ENCODE data around the gene BEND6.
"Not testable (repeated sequence)": the region's sequence is repeated elsewhere in the genome, so short reads cannot be mapped to it uniquely, and the experiment has no call there.

BEND6 gene

DNA sequence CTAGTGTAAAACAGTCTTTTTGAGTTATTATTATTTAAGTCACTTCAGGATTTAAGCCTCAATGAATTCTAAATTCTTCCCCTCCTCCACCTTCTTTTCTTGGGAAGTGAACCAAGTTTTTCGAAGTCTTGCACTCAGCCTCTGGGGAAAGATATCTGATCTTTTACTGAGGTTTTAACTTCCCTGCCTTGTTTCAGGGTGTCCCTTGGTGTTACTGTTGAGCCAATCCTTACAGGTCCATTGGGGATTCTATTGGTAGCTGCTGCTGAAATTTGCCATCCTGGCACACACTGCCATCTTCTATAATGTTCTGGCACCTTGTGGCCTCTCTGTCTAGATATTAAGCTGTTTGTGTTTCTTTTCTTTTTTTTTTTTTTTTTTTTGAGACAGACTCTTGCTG is 31.7 kb downstream of the BEND6 start:
- DNase-seq = no peak

DNA sequence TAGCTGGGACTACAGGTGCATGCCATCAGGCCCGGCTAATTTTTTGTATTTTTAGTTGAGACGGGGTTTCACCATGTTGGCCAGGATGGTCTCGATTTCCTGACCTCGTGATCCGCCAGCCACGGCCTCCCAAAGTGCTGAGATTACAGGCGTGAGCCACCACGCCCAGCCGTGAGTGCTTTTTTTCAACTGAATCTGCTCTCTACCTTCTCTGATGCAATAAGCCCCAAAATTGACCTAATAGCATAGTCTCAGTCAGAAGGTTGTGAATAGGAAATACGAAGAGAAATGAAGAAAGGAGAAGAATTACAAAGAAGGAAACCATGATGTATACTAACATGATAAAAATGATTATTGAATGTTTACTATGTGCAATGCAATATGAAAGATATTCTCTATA is 33.2 kb downstream of the BEND6 start:
- DNase-seq = no peak

DNA sequence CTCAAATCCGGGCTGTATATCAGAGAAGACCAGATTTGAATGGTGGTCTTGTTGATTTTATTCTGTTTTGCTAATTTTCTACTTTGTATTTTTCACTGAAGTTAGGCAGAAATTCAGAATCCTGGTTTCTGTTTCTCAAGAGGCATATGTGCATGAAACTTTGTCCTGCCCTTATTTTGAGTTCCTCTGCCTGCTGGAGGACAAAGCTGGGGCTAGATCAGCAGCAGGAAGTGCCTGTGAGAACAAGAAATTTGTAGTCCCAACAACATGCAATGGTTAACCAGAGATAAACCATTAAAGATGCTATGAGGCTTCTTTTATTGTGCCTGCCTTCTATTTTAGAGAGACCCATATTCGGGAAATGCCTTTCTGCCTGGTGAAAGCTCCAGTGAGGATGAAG is 37.1 kb downstream of the BEND6 start:
- DNase-seq = no peak

DNA sequence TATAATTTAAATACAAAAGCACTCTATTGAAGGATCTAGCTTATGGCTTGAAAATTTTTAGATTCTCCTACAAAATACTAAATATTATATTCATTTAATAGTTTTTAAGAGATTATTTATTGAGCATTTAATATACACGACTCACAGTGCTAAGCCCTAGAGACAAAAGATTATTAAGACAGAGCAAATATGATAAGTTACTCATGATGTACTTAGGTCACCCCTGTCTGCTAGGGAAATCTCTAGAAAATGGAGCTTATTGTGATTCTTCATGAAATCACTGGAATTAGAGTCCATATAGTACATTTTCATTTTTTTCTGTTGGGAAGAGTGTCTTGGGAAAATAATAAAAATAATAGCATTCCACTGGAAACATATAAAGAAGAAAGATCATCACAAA is 37.8 kb downstream of the BEND6 start:
- no peak for DNase-seq

DNA sequence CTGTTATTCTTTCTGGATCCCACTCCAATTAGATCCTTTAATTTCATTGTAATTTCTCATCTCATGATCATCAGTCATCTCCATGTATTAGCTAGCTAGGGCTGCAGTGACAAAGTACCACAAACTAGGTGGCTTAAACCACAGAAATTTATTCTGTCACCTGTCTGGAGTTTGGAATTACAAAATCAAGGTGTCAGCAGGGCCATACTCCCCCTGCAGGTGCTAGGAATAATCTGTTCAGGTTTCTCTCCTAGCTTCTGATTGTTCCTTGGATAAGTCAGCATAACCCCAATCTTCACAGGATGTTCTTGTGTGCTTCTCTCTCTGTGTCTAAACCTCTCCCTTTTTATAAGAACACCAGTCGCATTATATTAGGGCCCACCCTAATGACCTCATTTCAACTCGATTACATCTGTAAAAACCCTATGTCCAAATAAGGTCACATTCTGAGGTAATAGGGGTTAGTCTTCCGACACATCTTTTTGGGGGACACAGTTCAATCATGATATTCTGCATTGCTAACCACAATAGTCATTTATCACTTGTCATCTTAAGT is 40.5 kb downstream of the BEND6 start:
- no peak for DNase-seq

DNA sequence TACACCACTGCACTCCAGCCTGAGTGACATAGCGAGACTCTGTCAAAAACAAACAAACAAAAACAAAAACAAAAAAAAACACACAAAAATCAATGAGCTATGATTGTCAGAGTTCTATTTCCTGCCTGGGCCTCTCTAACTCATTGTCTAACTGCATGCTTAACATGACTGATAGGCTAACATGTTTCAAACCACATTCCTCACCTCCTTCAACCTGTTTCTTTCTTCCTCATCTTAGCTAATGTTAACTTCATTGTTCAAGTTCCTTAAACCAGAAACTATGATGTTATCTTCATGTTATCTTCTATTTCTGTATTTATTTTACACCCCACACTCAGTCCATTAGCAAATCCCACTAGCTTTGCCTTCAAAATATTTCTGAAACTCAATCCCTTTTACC is 41.5 kb downstream of the BEND6 start:
- DNase-seq = no peak

DNA sequence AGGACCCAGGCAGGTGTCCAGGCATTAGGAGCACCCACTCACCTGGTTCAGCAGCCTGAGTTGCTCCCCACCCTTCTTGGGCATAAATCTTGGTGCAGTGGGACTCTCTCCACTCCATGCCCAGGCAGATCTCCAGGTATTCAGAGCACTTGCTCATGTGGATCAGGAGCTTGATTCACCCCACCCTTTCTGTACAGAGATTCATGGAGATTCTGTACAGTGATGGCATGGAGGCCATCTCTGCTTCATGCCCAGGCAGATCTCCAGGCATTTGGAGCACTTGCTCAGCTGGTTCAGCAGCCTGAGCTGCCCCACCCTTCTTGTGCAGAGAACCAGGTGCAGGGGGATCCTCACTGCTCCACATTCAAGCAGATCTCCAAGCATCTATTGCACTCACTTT is 44.1 kb downstream of the BEND6 start:
- no peak for DNase-seq

DNA sequence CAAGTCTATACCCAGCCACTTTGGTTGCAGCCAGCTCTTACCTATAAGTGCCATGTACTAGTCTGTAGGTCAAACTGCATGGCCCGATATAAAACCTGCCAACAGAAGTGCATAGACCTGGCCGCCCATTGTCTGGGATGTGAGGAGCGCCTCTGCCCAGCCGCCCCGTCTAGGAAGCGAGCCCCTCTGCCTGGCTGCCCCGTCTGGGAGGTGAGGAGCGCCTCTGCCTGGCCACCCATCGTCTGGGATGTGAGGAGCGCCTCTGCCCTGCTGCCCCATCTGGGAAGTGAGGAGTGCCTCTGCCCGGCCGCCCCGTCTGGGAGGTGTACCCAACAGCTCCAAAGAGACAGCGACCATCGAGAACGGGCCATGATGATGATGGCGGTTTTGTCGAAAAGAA is 44.8 kb downstream of the BEND6 start:
- DNase-seq = not testable (repeated sequence)

DNA sequence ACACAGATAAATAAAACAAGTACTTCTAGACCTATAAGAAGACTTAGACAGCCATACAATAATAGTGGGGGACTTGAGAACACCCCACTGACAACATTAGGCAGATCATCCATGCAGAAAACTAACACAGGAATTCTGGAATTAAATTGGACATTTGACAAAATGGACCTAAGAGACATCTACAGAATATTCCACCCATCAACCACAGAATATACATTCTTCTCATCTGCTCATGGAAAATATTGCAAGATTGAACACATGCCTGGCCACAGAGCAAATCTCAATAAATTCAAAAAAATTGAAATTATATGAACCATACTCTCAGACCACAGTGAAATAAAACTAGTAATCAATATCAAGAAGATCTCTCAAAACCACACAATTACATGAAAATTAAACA is 47.3 kb downstream of the BEND6 start:
- DNase-seq = no peak

DNA sequence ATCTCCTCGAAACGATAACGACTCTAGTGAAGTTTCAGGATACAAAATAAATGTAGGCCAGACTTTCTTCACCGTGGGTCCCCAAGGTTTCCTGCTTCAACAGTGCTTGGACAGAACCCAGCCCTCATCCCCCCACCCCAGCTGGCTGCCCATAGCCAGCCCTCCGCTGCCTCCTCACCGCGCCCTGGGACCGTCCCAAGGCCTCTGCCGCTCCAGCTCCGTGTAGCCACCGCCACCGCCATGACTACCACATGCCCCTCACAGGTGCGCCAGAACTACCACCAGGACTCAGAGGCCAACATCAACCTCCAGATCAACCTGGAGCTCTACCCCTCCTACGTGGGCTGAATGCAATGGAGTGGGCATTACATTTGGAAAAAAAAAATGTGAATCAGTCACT is 49.4 kb downstream of the BEND6 start:
- no peak for DNase-seq

DNA sequence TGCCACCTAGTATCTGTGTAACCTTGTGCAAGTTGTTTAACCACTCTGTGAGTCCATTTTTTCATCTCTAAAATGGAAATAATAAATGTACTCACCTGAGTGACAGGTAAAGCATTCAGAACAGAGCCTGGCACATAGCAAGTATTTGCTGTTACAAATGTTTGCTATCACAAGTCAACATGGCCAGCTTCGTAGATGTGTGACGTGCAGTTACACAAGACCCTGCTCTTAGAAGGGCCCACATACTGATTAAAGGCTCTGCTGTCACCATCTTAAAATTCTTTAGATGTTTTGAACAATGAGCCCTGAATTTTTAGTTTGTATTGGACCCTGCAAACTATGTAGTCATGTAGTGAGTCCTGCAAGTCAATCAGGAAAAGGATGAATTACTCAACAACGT is 51.2 kb downstream of the BEND6 start:
- no peak for DNase-seq

DNA sequence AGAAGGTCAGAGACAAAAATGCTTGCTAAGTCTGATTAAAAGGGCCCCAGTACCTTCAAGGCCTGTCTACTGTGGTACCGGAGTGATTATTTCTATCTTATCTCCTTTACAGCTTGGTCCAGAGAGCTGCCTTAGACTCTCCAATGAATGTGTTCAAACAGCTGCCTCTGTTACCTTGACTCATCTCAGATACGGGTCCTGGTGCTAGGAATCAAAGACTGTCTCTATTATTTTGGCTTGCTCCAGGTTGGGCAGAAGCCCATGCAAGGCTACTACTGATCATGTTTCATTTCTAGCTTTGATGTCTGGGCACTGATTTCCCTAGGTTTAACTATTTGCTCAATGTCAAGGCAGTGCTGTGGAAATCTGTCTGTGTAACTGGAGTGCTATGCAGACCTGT is 53.2 kb downstream of the BEND6 start:
- DNase-seq = not testable (repeated sequence)

DNA sequence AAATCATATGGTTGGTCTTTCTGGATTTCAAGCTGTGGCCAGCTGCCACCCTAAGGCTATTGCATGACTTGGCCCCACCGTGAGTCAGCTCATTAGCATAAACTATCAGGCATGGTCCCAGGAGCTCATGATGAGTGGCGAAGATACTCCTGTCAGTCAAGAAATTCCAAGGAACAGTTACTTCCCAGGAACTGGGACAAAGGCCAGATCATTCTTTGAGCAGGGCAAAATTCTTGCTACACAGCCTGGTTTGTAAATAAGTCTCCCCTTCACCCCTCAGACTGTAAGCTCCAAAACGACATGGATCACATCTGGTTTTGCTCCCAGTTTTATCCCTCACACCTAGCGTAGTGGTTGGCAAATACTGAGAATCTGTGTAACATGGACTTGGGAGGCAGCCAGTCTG is 58.6 kb downstream of the BEND6 start:
- DNase-seq = no peak

DNA sequence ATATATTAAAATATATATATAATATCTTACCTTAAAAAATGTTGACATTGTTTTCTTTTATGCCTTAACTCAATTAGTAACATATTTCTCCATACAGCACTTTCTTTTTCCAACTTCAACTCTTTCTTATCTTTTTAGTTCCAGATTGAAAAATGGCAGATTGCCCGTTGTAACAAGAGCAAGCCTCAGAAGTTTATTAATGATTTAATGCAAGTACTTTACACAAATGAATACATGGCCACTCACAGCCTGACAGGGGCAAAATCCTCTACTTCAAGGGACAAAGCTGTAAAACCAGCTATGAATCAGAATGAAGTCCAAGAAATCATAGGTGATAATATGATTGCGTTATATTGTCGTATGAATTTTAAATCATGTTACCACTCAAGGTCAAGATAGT is 62.2 kb downstream of the BEND6 start:
- no peak for DNase-seq

DNA sequence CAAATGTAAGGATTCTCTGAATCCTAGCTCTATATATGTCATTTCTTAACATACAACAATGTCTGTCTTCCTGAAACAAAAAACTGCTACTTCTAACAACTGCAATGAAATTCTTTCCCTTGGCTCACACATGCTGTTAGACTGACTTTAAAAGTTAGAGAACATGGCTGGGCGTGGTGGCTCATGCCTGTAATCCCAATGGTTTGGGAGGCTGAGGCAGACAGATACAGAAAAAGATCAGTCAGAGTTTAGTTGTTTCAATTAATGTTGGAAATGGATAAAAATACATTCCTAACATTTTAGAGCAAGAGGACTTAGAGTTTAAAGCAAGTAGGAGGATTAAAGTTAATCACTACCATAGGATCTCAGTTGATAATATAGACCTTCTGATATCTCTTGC is 62.9 kb downstream of the BEND6 start:
- no peak for DNase-seq

DNA sequence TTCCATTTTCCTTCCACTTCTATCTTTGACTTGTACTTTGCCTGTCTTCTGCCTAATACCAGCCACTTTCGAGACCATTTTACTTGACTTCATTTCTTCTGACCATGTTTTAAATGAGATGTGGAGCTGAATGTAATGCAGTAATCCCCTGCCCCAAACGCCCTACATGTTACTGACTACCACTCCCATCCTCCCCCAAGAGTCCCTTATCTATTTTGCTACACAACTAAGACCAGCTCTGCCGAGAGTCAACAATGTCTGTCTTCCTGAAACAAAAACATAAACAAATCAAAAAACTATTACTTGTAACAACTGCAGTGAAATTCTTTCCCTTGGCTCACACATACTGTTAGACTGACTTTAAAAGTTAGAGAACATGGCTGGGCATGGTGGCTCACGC is 64.5 kb downstream of the BEND6 start:
- no peak for DNase-seq

DNA sequence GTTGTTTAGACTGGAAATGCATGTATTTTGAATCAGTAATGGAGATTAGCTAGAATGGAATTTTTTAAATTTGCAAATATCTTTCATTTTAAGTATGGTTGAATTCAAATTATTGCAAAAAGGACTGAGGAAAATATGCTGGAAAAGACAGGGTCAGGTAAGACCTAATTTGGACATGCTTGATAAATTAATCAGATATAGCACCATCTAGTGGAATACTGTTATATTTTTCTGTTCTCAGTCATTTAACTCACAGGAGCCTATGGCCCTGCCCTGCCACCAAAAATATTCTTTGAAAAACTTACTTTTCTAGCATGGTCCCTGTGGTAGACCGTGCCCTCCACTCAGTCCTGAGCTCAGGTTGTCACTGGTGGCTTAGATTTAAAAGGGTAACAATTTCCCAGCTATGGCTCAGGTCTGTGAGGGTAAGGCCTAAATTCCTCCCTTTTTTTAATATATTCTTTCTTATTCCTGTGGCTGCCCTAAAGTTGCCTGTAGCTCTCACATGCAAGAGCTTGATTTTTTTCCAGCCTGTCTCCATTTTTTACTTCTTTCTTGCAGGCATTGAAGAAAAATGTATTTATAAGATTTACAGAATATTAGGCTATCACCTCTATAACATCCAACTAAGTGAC is 66.3 kb downstream of the BEND6 start:
- DNase-seq = peak; percentile 43

DNA sequence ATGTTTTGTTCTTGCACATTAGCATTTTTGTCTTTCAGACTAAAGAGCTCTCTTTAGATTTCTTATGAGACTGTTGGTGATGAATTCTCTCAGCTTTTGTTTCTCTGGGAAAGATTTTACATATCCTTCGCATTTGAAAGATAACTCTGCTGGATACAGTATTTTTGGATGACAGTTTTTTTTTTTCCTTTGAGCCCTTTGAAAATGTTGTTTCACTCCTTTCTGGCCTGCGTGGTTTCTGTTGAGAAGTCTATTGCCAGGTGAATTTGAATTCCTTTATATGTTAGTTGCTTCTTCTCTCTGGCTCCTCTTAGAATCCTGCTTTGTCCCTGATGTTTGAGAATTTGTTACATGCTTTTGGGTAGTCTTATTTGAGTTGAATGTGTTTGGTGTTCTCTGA is 69.4 kb downstream of the BEND6 start:
- no peak for DNase-seq

DNA sequence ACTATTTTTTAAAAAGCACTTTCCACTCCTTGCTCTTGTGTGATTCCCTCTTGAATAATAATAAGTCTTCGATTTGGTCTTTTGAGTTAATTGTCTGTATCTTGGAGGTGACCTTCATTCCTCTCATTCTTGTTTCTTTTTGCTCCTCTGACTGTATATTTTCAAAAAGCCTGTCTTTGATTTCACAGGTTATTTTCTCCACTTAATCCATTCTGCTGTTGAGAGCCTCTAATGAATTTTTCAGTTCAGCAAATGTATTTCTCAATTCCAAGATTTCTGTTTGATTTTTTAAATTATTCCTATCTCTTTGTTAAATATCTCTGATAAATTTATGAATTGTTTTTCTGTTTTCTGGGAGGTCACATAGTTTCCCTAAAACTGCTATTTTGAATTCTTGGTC is 69.9 kb downstream of the BEND6 start:
- no peak for DNase-seq

DNA sequence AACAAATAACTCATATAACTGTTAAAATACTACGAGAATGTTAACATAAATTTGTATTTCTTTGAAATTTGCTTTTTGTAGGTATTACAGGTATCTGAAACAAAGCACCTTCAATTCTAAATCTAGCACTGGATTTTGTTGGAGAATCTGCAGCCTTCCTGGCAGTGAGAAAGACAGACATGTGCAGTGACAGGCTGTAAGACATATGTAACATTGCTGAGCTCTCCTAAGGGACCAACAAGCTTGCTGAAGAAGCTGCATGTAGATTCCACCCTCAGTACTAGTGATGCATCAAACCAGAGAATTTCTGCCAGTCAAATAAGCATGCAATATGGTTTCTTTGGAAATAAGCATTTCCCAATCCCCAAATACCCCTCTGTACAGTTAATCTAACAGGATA is 71.1 kb downstream of the BEND6 start:
- no peak for DNase-seq

DNA sequence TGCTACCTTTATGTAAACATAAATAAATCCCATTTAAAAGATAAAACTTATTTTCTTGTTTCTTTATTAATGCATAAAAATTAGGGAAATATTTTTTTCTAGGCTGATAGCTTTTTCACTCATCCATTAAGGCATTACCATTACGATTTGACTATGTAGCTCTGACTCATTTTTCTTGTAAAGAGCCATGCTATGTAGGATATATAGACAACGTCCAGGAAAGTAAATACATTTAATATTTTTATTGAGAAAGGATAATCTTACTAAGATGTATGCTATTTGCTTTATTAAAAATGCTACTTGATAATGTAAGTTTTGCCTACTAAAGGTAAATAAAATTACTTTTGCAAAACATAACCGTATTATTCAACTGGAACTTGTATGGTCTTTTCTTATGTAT is 72.4 kb downstream of the BEND6 start:
- no peak for DNase-seq

DNA sequence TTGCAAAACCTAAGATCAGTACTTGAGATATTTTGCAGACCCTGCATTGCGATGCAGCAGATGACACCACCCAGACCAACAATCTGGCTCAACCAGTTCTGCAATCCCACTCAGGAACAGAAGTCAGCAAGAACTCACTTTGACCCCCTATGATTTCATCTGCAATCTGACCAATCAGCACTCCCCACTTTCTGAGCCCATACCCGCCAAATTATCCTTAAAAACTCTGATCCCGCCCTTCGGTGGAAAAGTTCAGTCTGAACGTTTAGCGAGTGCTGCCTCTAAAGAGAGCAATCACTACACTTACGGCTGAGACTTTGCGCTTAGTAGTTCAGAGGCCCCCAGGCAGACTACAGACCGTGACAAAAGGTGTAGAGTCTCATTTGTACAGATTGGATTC is 74.3 kb downstream of the BEND6 start:
- no peak for DNase-seq

DNA sequence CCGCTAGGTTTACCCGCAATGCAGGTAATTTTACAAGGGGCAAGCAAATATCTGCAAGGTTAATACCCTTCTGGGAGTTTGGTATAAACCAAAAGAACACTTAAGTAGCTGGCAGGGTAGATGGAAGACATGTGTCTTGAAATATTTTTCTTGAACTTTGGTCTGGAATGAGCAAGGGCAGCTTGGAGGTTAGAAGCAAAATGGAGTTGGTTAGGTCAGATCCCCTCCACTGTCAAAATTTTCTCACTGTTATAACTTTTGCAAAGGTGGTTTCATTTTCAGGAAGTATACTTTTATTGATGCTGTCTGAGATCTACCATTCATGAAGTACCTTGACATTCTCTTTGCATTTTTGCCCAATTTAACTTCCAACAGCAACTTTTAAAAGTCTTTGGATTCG is 78.3 kb downstream of the BEND6 start:
- DNase-seq = no peak

DNA sequence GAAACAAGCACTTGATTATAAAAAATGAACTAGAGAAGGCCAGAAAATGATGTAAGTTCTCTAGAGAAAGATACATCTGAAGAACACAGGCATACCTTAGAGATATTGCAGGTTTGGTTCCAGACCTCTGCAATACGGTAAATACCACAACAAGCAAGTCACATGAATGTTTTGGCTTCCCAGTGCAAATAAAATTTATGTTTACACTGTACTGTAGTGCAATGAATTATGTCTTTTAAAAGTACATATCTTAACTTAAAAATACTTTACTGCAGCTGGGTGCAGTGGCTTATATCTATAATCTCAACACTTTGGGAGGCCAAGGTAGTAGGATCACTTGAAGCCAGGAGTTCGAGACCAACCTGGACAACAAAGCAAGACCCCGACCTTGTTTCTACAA is 80.6 kb downstream of the BEND6 start:
- no peak for DNase-seq

DNA sequence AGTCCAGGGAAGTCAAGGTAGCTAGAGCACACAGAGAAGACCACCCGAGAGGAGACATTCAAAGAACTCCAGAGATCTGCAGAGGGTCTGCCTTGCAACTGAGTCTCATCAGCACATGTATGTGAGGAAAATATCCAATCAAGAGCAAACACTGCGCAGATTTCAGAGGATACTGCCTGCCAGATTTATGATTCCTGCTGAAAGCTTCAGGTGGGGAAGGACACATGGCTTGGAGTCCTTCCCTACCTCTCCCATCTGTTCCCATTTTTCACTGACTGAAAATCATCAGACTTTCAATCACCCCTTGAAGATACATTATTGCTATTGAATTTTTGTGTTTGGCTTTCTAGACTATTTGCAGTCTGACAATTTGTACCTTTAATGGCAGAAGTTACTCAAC is 84.0 kb downstream of the BEND6 start:
- no peak for DNase-seq

DNA sequence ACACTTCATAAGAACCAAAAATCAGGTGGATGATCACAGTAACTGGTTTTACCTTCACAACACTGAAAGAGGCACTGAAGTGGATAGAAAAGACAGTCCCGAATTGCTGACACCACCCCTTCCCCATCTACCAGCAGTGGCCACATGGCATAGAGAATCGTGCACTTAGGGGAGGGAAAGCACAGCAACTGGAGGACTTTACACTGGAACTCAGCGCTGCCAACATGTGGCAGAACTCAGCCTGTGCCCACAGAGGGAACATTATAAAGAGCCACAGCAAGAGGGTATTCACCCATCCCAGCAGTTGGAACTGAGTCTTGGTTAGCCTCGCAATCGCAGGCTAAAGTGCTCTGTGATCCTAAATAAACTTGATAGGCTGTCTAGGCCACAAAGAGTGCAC is 85.1 kb downstream of the BEND6 start:
- DNase-seq = no peak
